MM.1S (cell line): ENCODE results near the gene AVL9.

ENCODE experiments used
- CTCF ChIP-seq: fragments of 300-600 bp; sonication (generic); IDR thresholded peaks from 2 replicates; pipeline ENCODE4 v1.5.1; 2016; ENCODE audit warnings: antibody characterized with exemption, low read length, mixed read lengths
- EZH2phosphoT487 ChIP-seq: fragments of 300-600 bp; sonication (generic); IDR thresholded peaks from 2 replicates; pipeline ENCODE4 v1.6.1; 2018; ENCODE audit warnings: antibody characterized with exemption, low read length

- TF ChIP-seq CTCF (no peak), EZH2phosphoT487 (no peak)
Observed at GRCh38 chr7:32574626-32575025, 79.3 kb downstream of the AVL9 start.
